CD4-positive, alpha-beta T cell treated with Interferon gamma for 1 hour (primary cell): ENCODE data around the gene SUPT3H.
"Not testable (repeated sequence)": the region's sequence is repeated elsewhere in the genome, so short reads cannot be mapped to it uniquely, and the experiment has no call there.

ENCODE experiments used
- DNase-seq: peaks from one replicate; pipeline ENCODE4 v3.0.0-alpha.2; 2020

The SUPT3H gene

GRCh38 chr6:44867571-44868334 lies 510.0 kb downstream of the SUPT3H start:
- no peak for DNase-seq

- not testable (repeated sequence) for DNase-seq
Observed at GRCh38 chr6:44865184-44865583, 512.5 kb downstream of the SUPT3H start.

GRCh38 chr6:44859901-44860410 lies 517.8 kb downstream of the SUPT3H start:
- DNase-seq: no peak

- no peak for DNase-seq
Observed at GRCh38 chr6:44858998-44859397, 518.7 kb downstream of the SUPT3H start.

- no peak for DNase-seq
Observed at GRCh38 chr6:44856479-44856878, 521.3 kb downstream of the SUPT3H start.

GRCh38 chr6:44855562-44856411 lies 521.9 kb downstream of the SUPT3H start:
- no peak for DNase-seq

- no peak for DNase-seq
Observed at GRCh38 chr6:44854712-44855443, 522.9 kb downstream of the SUPT3H start.

GRCh38 chr6:44851176-44851575 lies 526.6 kb downstream of the SUPT3H start:
- no peak for DNase-seq

GRCh38 chr6:44850312-44850711 lies 527.4 kb downstream of the SUPT3H start:
- no peak for DNase-seq

GRCh38 chr6:44849806-44850205 lies 527.9 kb downstream of the SUPT3H start:
- no peak for DNase-seq

- no peak for DNase-seq
Observed at GRCh38 chr6:44843734-44844133, 534.0 kb downstream of the SUPT3H start.

GRCh38 chr6:44842616-44843015 lies 535.1 kb downstream of the SUPT3H start:
- no peak for DNase-seq

- DNase-seq: no peak
Observed at GRCh38 chr6:44841829-44842228, 535.9 kb downstream of the SUPT3H start.

GRCh38 chr6:44837741-44838140 lies 540.0 kb downstream of the SUPT3H start:
- DNase-seq: no peak

GRCh38 chr6:44837255-44837654 lies 540.5 kb downstream of the SUPT3H start:
- DNase-seq: no peak

GRCh38 chr6:44833248-44833647 lies 544.5 kb downstream of the SUPT3H start:
- no peak for DNase-seq

- no peak for DNase-seq
Observed at GRCh38 chr6:44831002-44831610, 546.6 kb downstream of the SUPT3H start.

- no peak for DNase-seq
Observed at GRCh38 chr6:44829836-44830235, 547.9 kb downstream of the SUPT3H start.

GRCh38 chr6:44828780-44829179 lies 549.0 kb downstream of the SUPT3H start:
- DNase-seq: no peak

- no peak for DNase-seq
Observed at GRCh38 chr6:44826025-44826676, 551.6 kb downstream of the SUPT3H start.

- no peak for DNase-seq
Observed at GRCh38 chr6:44825273-44825672, 552.5 kb downstream of the SUPT3H start.

GRCh38 chr6:44824567-44824966 lies 553.2 kb downstream of the SUPT3H start:
- DNase-seq: no peak
